ENCODE results near the gene LIN37.

The LIN37 gene

DNA sequence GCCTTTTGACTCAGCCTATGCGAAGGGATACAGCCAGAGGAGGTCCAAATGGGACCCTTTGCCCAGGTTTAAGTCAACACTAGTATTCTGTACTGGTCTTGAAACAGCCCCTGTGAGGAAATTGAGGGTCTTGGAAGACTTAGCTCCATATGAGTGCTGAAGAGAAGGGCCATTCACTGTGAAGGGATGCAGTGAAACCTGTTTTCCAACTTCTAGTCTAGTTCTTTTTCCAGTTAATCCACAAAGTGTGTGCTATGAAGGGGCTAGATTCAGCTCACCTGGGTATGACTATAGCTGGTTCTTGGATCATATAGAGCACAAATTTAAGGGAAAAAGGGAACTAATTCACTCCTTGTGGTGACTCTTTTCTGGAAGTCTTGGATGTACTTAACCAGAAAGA is 40.0 kb upstream of the LIN37 start:
- H3K4me3 ChIP-seq (ENCODE audit: low read length), result no peak overlapping the region
- no peaks in the 10 kb centered on the region for H3K36me3 ChIP-seq (replicated peaks; ENCODE audit: low read depth, low read length)
- H3K9me3 ChIP-seq (ENCODE audit: insufficient read depth, low read length), result no peaks in the 10 kb centered on the region
- H4K20me1 ChIP-seq (ENCODE audit: insufficient read depth, low read length), result no peaks in the 10 kb centered on the region
- no peak overlapping the region for H3K4me2 ChIP-seq (ENCODE audit: low read length)
- no peak overlapping the region for H2AFZ ChIP-seq (ENCODE audit: low read depth, low read length)
- TF ChIP-seq, protein P1, sequence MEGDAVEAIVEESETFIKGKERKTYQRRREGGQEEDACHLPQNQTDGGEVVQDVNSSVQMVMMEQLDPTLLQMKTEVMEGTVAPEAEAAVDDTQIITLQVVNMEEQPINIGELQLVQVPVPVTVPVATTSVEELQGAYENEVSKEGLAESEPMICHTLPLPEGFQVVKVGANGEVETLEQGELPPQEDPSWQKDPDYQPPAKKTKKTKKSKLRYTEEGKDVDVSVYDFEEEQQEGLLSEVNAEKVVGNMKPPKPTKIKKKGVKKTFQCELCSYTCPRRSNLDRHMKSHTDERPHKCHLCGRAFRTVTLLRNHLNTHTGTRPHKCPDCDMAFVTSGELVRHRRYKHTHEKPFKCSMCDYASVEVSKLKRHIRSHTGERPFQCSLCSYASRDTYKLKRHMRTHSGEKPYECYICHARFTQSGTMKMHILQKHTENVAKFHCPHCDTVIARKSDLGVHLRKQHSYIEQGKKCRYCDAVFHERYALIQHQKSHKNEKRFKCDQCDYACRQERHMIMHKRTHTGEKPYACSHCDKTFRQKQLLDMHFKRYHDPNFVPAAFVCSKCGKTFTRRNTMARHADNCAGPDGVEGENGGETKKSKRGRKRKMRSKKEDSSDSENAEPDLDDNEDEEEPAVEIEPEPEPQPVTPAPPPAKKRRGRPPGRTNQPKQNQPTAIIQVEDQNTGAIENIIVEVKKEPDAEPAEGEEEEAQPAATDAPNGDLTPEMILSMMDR (IDR thresholded peaks at IDR 0.05; ENCODE audit: low read depth, low read length), result no peak
- TF ChIP-seq EZH2phosphoT487 (IDR thresholded peaks at IDR 0.05; ENCODE audit: low read depth), result no peak
- H3K4me1 ChIP-seq (ENCODE audit: low read length), result peaks cover 37% of the 10 kb centered on the region
- H3K27ac ChIP-seq (ENCODE audit: low read length), result no peak overlapping the region
- H3K9ac ChIP-seq (ENCODE audit: low read length), result no peak overlapping the region
- no peaks in the 10 kb centered on the region for H3K79me2 ChIP-seq (ENCODE audit: low read length)
- no peaks in the 10 kb centered on the region for H3K27me3 ChIP-seq (ENCODE audit: low read depth, low read length)

DNA sequence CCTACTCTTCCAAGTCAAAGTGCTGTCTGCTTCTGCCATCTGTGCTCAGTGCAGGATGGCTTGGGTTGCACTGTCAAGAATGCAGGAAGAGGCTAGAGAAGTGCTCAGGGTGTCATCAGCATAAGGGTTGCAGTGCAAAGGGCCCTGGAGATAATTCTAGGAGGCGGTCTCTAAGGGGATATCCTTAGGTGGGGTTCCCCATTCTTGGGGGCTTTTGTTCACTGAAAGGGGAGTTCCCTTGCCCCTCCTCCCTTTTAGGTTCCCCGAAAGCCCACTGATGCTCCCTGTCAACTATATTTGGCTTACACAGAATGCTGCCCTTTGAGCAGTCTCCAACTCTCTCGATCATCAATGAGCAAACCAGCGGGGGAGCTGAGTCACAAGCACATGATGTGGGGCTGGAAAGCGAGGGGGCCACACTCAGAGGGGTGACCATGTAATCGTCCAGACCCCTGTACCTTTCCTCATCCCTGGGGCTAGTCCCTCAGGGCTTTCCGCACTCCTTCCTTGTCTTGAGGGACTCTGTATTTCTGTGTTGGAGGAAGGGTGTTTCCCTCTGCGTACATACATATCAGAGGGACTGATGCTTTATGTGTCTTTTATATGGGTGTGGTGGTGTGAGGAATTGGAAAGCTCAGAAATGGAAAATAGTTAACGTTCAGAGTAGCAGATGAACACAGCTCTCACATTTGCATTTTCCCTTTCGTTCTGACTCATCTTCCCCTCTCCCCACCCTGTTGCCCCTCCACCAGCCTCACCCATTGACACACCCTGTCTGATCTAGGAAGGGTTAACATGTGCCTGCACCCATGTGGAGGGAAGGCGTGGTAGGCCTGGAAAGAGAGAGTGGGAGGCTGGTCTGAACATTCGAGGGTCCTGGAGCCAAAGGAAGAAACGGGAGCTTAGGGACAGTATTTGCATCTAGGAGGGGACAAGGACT is 37.3 kb upstream of the LIN37 start:
- Histone ChIP-seq H3K4me2 (ENCODE audit: low read length) (peak overlapping the region; percentile 94), H3K27ac (ENCODE audit: low read length) (peak overlapping the region; percentile 91), H3K27me3 (ENCODE audit: low read depth, low read length) (no peaks in the 10 kb centered on the region), H2AFZ (ENCODE audit: low read depth, low read length) (peak overlapping the region; percentile 28; the same call in 1 of the 2 replicates), H3K36me3 (replicated peaks; ENCODE audit: low read depth, low read length) (no peaks in the 10 kb centered on the region), H3K9ac (ENCODE audit: low read length) (peak overlapping the region; percentile 73), H4K20me1 (ENCODE audit: insufficient read depth, low read length) (no peaks in the 10 kb centered on the region), H3K9me3 (ENCODE audit: insufficient read depth, low read length) (no peaks in the 10 kb centered on the region), H3K79me2 (ENCODE audit: low read length) (0 out of 2 replicates have a peak, but pooled peaks cover 4% of the 10 kb centered on the region), H3K4me3 (ENCODE audit: low read length) (peak overlapping the region; percentile 64), H3K4me1 (ENCODE audit: low read length) (peaks cover 63% of the 10 kb centered on the region)
- TF ChIP-seq, protein P1 (IDR thresholded peaks at IDR 0.05; ENCODE audit: low read depth, low read length), result no peak
- TF ChIP-seq EZH2phosphoT487 (IDR thresholded peaks at IDR 0.05; ENCODE audit: low read depth), result no peak

DNA sequence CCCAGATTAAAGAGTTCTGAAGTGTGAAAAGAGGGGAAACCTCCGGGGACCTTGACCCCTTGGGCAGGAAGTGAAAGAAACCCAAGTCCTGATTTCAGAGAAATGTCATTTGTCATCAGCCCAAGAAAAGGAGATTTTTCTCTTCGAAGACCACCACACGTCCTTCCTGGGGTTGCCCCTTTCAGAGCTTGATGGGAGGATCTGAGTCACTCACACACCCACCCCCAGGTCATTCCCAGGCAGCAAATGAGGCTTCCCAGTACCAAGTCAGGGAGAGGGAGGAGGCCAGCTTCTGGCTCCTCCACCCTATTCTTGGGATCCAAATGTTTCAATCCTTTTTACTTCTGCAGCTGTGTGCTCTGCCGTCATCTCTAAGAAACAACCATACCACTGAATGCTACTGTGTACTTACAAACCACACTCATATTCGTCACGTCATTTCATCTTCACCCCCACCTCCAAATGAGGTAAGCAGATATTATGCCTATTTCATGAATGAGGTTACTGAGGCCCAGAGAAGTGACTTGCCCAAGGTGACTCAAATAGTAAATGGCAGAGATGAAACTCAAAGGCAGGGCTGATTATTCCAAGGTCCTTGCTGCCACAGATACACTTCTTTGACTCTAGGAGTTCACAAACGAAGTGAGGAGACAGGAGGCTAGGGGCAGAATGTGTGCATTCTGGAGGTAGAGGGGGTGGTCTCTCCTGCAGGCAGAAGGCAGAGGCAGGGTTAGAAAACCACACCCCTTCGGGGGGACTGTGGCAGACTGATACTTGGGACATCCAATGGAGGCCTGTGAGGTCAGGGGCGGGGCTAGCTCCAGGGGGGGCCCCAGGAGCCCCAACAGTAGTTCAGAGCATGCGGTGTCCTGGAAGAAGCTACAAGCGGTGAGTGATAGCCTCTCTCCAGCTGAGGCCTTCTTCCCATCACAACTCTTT is 35.5 kb upstream of the LIN37 start:
- peak overlapping the region; percentile 91 for H3K27ac ChIP-seq (ENCODE audit: low read length)
- peak overlapping the region; percentile 83 for H3K4me2 ChIP-seq (ENCODE audit: low read length)

More for the DNA sequence above, 35.5 kb upstream of the LIN37 start:
- TF ChIP-seq, protein P1 (IDR thresholded peaks at IDR 0.05; ENCODE audit: low read depth, low read length), result no peak
- no peak for TF ChIP-seq EZH2phosphoT487 (IDR thresholded peaks at IDR 0.05; ENCODE audit: low read depth)
- Histone ChIP-seq H3K4me1 (ENCODE audit: low read length) (peaks cover 68% of the 10 kb centered on the region), H3K4me3 (ENCODE audit: low read length) (peak overlapping the region; percentile 78), H3K79me2 (ENCODE audit: low read length) (peaks cover 4% of the 10 kb centered on the region; the same call in 1 of the 2 replicates), H3K27me3 (ENCODE audit: low read depth, low read length) (no peaks in the 10 kb centered on the region), H3K36me3 (replicated peaks; ENCODE audit: low read depth, low read length) (no peaks in the 10 kb centered on the region), H4K20me1 (ENCODE audit: insufficient read depth, low read length) (no peaks in the 10 kb centered on the region), H3K9me3 (ENCODE audit: insufficient read depth, low read length) (no peaks in the 10 kb centered on the region), H3K9ac (ENCODE audit: low read length) (peak overlapping the region; percentile 77), H2AFZ (ENCODE audit: low read depth, low read length) (no peak overlapping the region)
